Activated effector memory CD4-positive, alpha-beta T cell treated with Interleukin-2 at 50 U/mL for 16 hours (primary cell): ENCODE results near the gene C10orf90.

Experiments used
- DNase-seq: peaks from one replicate; pipeline ENCODE4 v3.0.0-alpha.2; 2020

C10orf90 gene

DNA sequence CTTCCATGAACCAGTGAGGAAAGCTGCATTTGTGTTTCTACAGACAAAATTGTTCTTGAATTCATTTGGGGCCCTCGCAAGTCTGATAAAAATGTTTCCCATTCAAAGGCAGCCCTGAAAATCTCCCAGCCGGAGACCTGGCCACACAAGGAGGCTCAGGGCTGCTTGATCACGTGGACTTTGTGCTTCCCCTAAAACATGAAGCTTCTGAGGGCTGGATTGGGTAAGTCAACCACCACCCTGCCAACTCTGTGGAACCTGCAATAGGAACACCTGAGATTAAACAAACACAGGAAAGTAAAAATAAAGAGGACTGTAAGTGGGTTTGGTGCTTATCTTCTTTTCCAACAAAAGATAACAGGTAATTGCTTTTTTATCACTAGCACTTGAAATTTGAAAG lies 133.8 kb downstream of the C10orf90 start:
- no peak for DNase-seq

DNA sequence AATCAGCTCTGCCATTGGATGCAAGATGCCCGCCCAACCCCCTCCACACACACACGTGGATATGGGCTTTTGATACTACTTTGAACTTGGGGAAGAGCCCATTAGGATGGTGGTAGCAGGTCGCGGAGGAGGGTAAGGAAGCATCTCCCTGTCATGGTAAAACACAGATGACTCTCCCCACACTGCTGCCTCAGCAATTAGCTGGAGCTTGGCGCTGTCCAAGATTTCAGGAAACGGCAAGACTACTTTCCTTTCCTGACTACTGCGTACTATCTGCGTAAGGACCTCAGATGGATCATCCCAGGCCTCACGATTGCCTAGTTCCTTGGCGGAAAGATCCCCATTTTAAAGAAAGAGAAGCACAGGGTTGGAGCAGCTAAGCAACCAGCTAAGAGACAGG lies 134.3 kb downstream of the C10orf90 start:
- DNase-seq: no peak

- DNase-seq: no peak
Measured at GRCh38 chr10:126533644-126534043, 136.8 kb downstream of the C10orf90 start.

DNA sequence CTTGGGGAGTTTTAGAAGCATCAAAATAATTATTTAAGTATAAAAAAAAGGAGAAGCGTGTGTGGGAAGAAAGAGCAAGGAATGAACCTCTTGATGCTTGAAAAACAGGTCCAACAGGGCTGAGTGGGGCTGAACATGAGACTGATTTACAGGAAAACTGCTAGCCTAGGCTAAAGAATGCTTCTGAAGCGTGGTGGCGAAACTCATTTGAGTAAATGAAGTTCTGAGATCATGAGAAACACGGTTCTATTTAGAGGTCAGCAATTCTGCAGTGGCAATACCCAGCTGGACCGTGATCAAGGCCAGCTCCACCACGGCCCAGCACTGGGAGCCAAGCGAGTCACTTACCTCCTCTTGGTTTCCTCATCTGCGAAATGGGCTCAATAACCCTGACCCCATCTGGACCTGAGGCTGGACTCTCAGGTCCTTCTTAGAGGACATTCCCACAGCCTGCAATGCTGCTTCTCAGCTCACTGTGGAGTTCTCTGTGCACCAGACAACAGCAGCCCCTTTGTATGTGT lies 142.1 kb downstream of the C10orf90 start:
- DNase-seq: no peak

DNA sequence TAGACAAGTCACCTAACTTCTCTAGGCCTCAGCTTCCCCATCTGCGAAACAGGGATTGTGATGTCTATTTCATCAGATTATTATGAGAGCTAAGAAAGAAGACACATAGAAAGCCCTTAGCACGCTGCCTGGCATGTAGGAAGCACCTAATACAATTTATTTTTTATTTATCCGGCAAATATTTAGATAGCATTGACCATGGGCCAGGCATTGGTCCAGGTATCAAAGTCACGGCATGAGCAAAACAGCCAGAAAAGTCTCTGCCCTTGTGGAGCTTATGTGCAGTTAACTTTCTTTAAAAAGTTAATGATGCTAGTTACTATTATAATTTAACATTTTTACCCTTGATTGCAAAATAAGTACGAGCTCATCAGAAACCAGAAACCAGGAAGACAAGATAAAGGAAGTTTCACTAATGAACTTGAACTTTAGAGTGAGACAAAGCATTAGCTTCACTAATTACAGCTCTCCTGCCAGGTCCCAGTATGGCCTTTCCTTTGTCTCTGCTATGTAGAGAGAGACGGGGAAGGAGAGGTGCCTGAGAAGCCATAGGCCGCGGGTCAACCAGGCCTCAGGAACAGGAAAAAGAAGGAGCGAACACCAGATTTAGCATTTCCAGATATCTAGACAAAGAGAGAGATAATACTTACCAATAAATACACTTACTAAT lies 142.7 kb downstream of the C10orf90 start:
- no peak for DNase-seq

DNA sequence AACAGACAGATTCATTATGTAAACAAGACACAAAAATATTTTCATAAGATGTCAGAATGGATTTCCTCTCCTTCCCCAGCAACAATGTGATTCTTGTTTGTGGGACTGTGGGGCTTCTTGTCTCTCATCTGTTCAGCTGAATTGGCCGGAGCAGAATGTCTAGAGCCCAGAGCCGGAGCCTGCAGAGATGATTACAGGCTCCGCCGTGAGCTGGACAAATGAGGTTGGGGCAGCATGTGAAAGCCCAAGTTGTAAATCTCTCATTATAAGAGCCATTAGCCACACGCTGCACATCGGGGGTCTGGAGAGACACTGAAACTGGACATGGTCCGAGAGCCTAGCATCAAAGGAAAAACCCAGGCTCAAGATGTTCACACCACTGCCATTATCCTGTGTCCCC lies 145.2 kb downstream of the C10orf90 start:
- no peak for DNase-seq

DNA sequence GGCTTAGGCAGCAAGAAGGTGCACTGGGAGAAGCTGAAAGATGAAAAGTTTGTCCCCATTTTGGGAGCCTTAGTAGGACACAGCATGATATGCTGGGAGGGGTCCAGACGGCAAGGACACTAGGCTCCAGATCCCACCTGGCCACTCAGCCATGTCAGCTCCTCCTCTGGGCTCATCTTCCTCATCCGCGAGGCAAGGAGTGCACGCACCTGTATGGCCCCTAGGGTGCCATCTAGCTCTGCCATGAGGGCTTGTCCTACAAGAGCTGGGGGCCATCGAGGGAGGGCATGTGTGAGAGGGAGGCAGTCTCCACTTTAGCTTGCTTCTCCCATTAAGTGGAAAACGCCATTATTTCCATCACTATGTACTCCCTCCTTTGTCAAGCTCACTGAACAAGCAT lies 146.0 kb downstream of the C10orf90 start:
- DNase-seq: no peak

GRCh38 chr10:126523071-126523470 lies 147.4 kb downstream of the C10orf90 start:
- DNase-seq: no peak

DNA sequence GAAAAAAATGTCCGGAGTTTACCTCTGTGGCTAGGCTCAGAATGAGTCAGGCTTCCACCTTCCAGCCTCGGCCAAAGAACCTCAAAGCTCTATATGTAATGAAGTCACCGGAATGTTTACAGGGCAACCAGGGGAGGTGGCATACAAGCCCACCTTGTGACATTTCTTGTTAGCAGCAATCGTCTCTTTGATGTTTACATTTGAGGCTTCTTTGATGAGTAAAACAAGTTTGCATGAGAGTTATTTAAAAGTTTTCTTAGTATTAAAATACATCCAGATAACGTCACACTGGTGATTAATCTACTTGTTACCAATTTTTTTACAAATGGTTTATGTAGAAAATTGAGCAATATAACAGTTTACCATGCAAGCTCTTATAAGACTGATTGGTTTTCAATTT lies 149.1 kb downstream of the C10orf90 start:
- DNase-seq: no peak

DNA sequence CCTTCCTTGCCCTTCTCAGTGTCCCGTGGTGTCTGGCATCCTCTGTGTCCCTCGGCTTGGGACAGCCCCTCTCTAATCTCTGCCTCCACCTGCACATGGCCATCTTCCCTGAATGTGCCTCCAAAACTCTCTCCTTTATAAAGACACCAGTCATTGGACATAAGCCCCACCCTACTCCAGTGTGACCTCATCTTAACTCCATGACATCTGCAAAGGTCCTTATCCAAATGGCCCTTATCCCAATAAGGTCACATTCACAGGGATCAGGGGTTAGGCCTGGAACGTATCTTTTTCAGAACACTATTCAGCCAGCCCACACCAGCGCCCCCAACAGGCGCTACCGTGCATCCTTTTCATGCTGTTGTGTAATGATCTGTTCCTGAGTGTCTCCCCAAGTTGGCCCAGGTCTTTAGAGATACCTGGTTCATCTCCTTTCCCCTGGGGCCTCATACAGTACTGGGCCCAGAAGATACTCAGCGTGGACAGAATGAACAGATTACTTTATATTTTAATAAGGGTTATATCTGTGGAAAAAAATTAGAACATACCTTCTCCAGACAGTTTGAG lies 149.7 kb downstream of the C10orf90 start:
- DNase-seq: no peak

DNA sequence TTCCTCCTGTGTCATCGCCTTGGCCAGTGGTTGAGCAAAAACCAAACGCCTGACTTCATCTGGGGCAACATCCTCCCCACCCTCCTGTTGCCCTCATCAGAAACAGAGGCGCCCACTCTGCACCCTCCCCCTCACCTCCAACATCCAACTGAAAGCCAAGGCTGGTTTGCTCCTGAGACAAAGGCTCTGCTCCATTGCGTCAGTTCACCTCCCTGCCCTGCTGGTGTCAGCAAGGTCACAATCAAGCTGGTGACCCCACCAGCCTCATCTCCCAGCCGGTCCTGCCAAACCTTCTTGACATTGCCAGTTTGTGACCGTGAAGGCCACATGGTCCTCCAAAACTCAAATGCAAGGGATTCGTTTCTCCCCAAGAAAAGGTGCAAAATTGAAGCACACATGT lies 150.5 kb downstream of the C10orf90 start:
- no peak for DNase-seq

- no peak for DNase-seq
Measured at GRCh38 chr10:126519185-126519584, 151.3 kb downstream of the C10orf90 start.

DNA sequence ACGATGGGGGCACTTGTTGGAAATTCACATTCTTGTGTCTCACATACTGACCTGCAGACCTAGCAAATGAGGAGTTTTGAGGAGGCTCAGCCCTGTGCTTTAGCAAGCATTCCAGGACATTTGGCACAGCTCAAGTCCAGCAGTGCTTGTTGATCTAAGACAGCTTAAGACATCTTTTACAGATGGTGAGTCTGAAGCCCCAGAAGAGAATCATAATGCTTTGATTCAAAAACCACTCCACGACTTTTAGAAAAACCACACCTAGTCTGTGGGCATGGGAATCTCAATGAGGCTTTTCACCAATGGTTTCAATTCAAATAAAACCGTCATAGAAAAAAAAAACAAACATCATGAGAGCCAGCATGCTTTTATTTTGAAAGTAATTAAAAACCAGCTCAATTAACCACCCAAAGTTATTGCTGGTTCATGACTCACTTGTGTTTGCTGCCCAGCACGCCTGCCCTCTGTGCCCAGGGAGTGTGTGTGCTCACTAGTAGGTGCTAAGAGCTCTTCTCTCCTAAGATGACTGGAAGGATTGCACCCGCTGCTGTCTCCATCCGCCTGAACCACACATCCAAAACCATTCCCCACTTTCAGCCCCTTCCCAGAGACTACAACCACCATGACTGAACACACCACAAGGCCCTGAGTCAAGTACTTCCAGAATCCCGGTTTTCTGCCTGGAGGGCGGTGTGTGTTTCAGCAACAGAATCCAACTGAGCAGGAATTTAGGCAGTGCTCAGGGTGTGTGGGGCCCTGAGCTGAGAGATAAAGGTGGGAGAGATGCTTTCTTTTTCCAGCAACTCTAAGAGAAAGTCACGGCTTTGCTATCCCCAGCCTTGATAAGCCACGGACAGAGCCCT lies 152.0 kb downstream of the C10orf90 start:
- no peak for DNase-seq

GRCh38 chr10:126516515-126516914 lies 154.0 kb downstream of the C10orf90 start:
- DNase-seq: no peak

DNA sequence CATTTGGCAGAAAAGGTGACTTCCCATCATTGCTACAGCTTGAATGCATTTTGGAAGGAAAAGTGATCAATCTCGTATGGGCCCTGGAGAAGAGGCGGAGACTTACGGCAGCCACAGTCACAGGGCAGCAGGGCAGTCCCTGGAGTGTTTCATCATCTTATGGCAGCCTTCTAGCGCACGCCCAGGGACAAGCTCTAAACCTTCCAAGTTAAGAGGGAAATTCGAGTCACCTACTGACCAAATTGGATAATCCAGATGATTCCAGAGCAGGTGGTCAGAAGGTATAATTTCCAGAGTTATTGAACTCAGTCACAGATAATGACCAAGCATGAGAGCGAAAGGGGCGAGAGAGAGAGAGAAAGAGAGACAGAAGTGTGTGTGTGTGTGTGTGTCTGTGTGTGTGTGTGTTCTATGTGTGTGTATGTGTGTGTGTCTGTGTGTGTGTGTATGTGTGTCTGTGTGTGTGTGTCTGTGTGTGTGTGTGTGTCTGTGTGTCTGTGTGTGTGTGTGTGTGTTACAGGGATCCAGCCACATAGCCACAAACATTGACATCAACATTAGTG lies 158.5 kb downstream of the C10orf90 start:
- no peak for DNase-seq

GRCh38 chr10:126509182-126509581 lies 161.3 kb downstream of the C10orf90 start:
- no peak for DNase-seq

GRCh38 chr10:126508535-126509040 lies 161.9 kb downstream of the C10orf90 start:
- no peak for DNase-seq

GRCh38 chr10:126504761-126505112 lies 165.8 kb downstream of the C10orf90 start:
- no peak for DNase-seq

GRCh38 chr10:126504063-126504760 lies 166.3 kb downstream of the C10orf90 start:
- DNase-seq: no peak

- no peak for DNase-seq
Measured at GRCh38 chr10:126503392-126504062, 167.0 kb downstream of the C10orf90 start.

DNA sequence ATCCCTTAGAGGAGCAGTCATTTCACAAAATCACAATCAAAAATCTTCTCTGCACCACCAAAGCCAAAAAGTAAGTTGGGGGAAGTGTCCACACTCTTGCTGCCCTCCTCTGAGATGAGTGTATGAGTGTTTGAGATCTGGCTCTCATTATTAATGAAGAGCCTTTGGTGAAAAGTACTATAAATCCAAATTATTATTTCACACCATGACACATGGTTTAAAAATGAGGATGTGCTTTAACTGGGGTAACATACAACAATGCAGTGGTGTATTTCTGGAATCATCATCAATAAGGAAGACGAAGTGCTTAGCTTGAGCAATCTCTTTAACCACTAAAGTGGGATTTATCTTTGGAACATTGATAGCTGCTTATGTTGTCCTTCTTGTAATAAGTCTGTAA lies 168.1 kb downstream of the C10orf90 start:
- no peak for DNase-seq

DNA sequence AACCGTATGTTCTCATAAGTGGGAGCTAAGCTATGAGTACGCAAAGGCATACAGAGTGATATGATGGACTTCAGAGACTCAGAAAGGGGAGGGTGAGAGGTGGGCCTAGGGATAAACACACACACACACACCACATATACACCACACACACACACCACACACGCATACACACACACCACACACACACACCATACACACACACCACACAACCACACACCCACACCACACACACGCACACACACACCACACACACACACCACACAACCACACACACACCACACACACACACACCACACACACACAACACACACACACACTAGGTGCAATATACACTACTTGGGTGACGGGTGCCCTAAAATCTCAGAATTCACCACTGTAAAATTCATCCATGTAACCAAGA lies 168.7 kb downstream of the C10orf90 start:
- no peak for DNase-seq
